ENCODE results near the gene YIF1B.
"Not testable (repeated sequence)": the region's sequence is repeated elsewhere in the genome, so short reads cannot be mapped to it uniquely, and the experiment has no call there.

Gene YIF1B

DNA sequence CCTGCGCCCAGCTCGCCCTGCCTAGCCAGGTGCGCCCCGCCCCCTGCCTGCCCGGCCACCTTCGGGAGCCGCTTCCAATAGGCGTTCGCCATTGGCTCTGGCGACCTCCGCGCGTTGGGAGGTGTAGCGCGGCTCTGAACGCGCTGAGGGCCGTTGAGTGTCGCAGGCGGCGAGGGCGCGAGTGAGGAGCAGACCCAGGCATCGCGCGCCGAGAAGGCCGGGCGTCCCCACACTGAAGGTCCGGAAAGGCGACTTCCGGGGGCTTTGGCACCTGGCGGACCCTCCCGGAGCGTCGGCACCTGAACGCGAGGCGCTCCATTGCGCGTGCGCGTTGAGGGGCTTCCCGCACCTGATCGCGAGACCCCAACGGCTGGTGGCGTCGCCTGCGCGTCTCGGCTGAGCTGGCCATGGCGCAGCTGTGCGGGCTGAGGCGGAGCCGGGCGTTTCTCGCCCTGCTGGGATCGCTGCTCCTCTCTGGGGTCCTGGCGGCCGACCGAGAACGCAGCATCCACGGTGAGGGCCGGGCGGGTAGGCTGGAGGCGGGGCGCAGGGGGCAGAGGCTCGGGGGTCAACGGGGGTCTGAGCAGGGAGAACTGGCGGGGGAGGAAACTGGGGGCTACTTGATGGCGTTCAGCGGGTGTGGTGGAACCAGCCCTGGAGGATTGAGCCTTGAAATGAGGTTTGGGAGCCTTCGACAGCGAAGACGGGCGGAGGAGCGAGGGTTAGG lies 51.1 kb downstream of the YIF1B start, which contains the start of gene SPINT2:
Gene SPINT2 (plus strand): TSS at position 88 of the 727 bp plus-strand sequence. CDS start 320 bp downstream, at position 408.
- H3K27me3 ChIP-seq (ENCODE audit: control insufficient read depth, insufficient read depth, low read length) = no peaks in the 10 kb centered on the region
- peaks cover 42% of the 10 kb centered on the region for H3K4me1 ChIP-seq (ENCODE audit: control insufficient read depth, insufficient read depth, low read length)
- H3K36me3 ChIP-seq (ENCODE audit: control insufficient read depth, insufficient read depth, low read length) = no peaks in the 10 kb centered on the region
- H3K9ac ChIP-seq (ENCODE audit: low read length) = peak within 1 kb of the TSS; percentile 89
- H3K4me3 ChIP-seq (ENCODE audit: low read length) = peak within 1 kb of the TSS; percentile 70
- H3K9me3 ChIP-seq (ENCODE audit: control insufficient read depth, low read length) = no peaks in the 10 kb centered on the region

DNA sequence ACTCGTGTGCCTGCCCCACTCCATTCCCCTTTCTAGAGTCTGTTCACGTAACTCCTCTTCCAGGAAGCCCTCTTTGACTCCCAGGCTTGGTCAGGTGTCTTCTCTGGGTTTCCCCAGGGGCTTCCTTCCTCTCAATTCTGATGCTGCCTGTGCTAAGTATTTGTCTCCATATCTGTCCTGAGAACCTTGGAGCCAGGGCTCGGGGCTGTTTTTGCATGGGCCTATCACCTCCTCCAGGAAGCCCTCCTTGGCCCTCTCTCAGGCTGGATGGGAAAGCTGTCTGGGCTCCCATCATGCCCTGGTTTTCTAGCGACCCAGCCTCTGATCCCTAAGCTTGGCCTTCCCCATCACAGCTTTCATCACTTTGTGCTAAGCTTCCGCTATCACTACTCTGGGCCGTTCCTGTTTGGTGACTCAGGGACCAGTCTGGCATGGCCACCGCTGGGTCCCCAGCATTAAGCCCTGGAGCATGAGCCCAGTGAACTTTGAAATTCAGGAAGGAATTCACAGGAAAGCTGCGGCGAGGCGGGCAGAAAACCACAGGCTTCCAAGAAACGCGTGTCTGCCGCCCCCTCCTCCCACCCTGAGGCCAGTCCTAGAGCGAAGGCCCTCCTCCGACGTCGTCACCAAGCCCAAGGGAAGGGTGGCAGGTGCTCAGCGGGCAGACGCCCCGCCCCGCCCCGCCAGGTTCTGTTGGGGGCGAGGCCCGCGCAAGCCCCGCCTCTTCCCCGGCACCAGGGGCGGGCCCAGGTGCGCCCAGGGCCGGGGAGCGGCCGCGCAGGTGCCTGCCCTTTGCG lies 51.9 kb downstream of the YIF1B start:
- Histone ChIP-seq H3K4me3 (ENCODE audit: low read length) (no peak overlapping the region), H3K9ac (ENCODE audit: low read length) (peak overlapping the region; percentile 44), H3K36me3 (ENCODE audit: control insufficient read depth, insufficient read depth, low read length) (no peaks in the 10 kb centered on the region)

DNA sequence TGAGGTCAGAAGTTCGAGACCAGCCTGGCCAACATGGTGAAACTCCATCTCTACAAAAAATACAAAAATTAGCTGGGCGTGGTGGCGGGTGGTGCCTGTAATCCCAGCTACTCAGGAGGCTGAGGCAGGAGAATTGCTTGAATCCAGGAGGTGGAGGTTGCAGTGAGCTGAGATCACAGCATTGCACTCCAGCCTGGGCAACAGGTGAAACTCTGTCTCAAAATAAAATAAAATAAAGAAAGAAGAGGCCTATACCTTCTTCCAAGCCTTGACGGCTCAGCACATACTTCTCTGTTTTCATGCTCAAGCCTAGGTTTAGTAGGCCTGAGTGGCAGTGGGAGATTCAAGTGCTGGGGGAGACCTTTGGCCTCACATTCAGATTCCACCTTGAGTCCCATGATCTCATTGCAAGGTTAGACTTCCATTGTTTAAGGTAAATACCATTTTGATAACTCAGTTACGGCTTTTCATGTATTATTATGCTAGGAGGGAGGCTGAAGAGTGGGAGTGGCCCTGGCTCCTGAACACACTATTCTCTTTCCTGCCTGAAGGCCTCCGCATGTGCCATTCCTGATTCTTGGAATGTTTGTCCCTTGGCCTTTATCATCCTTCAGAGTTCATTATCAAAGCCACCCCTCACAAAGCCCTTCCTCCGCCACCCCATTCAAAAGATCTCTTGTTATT lies 53.0 kb downstream of the YIF1B start:
- Histone ChIP-seq H3K4me3 (ENCODE audit: low read length) (no peak overlapping the region), H3K36me3 (ENCODE audit: control insufficient read depth, insufficient read depth, low read length) (no peaks in the 10 kb centered on the region), H3K27me3 (ENCODE audit: control insufficient read depth, insufficient read depth, low read length) (no peaks in the 10 kb centered on the region), H3K9me3 (ENCODE audit: control insufficient read depth, low read length) (no peaks in the 10 kb centered on the region), H3K4me1 (ENCODE audit: control insufficient read depth, insufficient read depth, low read length) (peaks cover 29% of the 10 kb centered on the region), H3K9ac (ENCODE audit: low read length) (no peak overlapping the region)

More for the DNA sequence above, 51.9 kb downstream of the YIF1B start:
- Histone ChIP-seq H3K9me3 (ENCODE audit: control insufficient read depth, low read length) (no peaks in the 10 kb centered on the region), H3K4me1 (ENCODE audit: control insufficient read depth, insufficient read depth, low read length) (peaks cover 41% of the 10 kb centered on the region), H3K27me3 (ENCODE audit: control insufficient read depth, insufficient read depth, low read length) (no peaks in the 10 kb centered on the region)

DNA sequence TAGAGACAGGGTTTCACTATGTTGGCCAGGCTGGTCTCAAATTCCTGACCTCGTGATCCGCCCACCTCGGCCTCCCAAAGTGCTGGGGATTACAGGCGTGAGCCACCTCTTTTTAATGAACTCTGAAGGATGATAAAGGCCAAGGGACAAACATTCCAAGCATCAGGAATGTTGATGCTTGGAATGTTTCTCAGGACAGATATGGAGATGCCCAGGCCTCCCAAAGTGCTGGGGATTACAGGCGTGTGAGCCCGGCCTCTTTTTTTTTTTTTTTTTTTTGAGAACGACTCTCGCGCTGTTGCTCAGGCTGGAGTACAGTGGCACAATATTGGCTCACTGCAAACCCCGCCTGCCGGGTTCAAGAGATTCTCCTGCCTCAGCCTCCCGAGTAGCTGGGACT lies 53.8 kb downstream of the YIF1B start:
- H3K27me3 ChIP-seq (ENCODE audit: control insufficient read depth, insufficient read depth, low read length); H3K4me3 ChIP-seq (ENCODE audit: low read length): not testable (repeated sequence)

DNA sequence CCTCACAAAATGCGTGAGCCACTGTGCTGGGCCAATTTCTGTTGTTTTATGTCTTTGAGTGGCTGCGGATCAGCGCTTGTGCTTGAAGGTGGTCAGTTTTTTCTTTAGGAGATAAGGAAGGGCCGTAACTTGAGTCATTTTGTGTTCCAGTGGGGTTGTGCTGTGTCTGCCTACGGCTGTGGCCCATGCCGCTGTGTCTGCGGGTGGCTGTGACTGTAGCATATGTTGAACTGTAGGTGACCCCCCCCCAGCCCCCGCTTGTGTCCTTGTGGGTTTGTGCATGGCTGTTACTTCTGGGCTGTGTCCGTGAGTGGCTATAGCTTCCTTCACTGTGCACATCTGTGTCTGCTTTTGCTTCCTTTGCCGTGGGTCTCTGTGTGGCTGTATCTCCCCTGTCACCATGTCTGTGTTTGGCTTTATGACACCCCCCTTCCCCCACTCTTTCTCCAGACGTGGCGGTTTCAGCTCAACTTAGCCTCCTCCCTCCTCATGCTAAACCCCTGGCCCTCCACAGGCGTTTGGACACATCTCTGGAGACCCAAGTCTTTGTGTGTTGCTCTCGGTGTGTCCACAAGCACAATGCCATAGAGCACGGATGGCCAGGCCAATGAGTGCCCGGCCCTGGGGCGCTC lies 60.2 kb downstream of the YIF1B start:
- peaks cover 14% of the 10 kb centered on the region for H3K4me1 ChIP-seq (ENCODE audit: control insufficient read depth, insufficient read depth, low read length)
- H3K9me3 ChIP-seq (ENCODE audit: control insufficient read depth, low read length) = no peaks in the 10 kb centered on the region
- H3K27me3 ChIP-seq (ENCODE audit: control insufficient read depth, insufficient read depth, low read length) = peaks cover 19% of the 10 kb centered on the region
- no peak overlapping the region for H3K9ac ChIP-seq (ENCODE audit: low read length)
- no peaks in the 10 kb centered on the region for H3K36me3 ChIP-seq (ENCODE audit: control insufficient read depth, insufficient read depth, low read length)
- no peak overlapping the region for H3K4me3 ChIP-seq (ENCODE audit: low read length)

More for the DNA sequence above, 53.8 kb downstream of the YIF1B start:
- H3K9ac ChIP-seq (ENCODE audit: low read length); H3K36me3 ChIP-seq (ENCODE audit: control insufficient read depth, insufficient read depth, low read length); H3K9me3 ChIP-seq (ENCODE audit: control insufficient read depth, low read length): not testable (repeated sequence)
- H3K4me1 ChIP-seq (ENCODE audit: control insufficient read depth, insufficient read depth, low read length) = peaks cover 21% of the 10 kb centered on the region

DNA sequence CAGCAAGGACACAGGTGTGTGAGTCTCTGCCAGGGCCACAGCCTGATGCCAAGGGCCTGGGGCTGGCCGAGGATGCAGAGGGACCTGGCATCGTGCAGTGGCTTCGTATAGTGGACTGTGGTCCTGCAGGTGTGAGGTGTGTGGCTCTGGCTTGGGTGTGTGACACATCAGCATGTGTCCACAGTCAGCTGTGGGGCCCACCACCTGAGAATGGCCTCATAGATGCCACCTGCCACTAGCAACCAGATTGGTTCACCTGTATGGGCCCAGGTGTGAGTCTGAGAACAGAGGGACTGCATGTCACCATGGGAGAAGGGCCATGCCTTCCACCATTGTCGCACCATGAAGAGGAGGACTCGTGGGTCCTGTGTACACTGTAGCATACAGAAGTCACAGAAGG lies 62.0 kb downstream of the YIF1B start:
- Histone ChIP-seq H3K4me1 (ENCODE audit: control insufficient read depth, insufficient read depth, low read length) (peaks cover 17% of the 10 kb centered on the region), H3K36me3 (ENCODE audit: control insufficient read depth, insufficient read depth, low read length) (no peaks in the 10 kb centered on the region), H3K9me3 (ENCODE audit: control insufficient read depth, low read length) (no peaks in the 10 kb centered on the region), H3K27me3 (ENCODE audit: control insufficient read depth, insufficient read depth, low read length) (peaks cover 19% of the 10 kb centered on the region), H3K4me3 (ENCODE audit: low read length) (no peak overlapping the region), H3K9ac (ENCODE audit: low read length) (peak overlapping the region; percentile 55)

All from mucosa of stomach (tissue), 1 donor.